Progenitor cell of endocrine pancreas (in vitro differentiated cells): ENCODE results near the gene MTFMT. TPM values are rescaled to one million over a fixed set of nuclear protein-coding genes. Genes with fewer than 3 reads are reported as not detected.

Experiments
- DNase-seq: peaks from one replicate; pipeline ENCODE4 v3.0.0; 2021; ENCODE audit warnings: low spot score; ENCODE audit not compliant: unreplicated experiment
- H3K27ac Mint-ChIP-seq: 2 replicates; pipeline ENCODE4 v1.8.0; 2021; ENCODE audit warnings: mild to moderate bottlenecking, moderate library complexity, mixed read lengths
- H3K27me3 Mint-ChIP-seq: 2 replicates; pipeline ENCODE4 v1.8.0; 2021; ENCODE audit warnings: mixed read lengths
- H3K36me3 Mint-ChIP-seq: 2 replicates; pipeline ENCODE4 v1.8.0; 2022; ENCODE audit warnings: mixed read lengths; ENCODE audit not compliant: insufficient read depth
- H3K4me1 Mint-ChIP-seq: 2 replicates; pipeline ENCODE4 v1.8.0; 2021; ENCODE audit warnings: low read depth, mixed read lengths
- H3K4me3 Mint-ChIP-seq: 2 replicates; pipeline ENCODE4 v1.8.0; 2021; ENCODE audit warnings: low read depth, mild to moderate bottlenecking, moderate library complexity, mixed read lengths
- H3K9me3 Mint-ChIP-seq: 2 replicates; pipeline ENCODE4 v1.8.0; 2021; ENCODE audit warnings: low read depth, mixed read lengths
- total RNA-seq: library from RNA; stranded (reverse); gene quantifications from 2 replicates; pipeline ENCODE4 v1.2.1, GENCODE V29; 2021
- TF ChIP-seq, protein P1 (sequence below): fragments of 200-600 bp; sonication (generic); IDR thresholded peaks from one replicate; pipeline ENCODE4 v1.5.0; 2021; ENCODE audit warnings: antibody characterized with exemption, mild to moderate bottlenecking; ENCODE audit not compliant: unreplicated experiment

The MTFMT gene
- total RNA-seq, 1 donor from 2014 or later: 19.4 TPM

DNA sequence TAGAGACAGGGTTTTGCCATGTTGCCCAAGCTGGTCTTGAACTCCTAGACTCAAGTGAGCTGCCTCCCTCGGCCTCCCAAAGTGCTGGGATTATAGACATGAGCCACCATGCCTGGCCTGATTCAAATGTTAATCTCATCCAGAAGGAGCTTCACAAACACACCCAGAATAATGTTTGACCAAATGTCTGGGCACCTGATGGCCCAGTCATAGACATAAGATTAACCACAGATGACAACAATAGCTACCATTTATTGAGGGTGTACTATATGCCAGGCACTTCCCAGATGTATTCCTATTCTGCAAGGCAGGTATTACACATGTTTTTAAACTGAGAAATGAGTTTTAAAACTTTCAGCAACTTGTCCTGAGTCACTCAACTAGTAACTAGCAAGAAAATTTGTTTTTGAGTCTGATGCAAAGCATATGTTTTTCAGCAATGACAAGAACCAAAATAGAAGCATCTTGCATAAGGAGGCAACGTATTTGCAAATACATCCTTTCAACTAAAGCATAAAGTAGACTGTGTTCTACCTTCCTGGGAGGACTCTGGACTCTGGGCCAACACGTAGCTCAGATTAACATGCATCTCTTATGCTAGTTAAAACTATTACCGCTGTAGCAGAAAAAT lies 31.6 kb downstream of the MTFMT start:
- H3K27me3 Mint-ChIP-seq: no peaks in the 10 kb centered on the region
- H3K27ac Mint-ChIP-seq: no peak overlapping the region
- H3K4me3 Mint-ChIP-seq: no peak overlapping the region
- TF ChIP-seq, protein P1, sequence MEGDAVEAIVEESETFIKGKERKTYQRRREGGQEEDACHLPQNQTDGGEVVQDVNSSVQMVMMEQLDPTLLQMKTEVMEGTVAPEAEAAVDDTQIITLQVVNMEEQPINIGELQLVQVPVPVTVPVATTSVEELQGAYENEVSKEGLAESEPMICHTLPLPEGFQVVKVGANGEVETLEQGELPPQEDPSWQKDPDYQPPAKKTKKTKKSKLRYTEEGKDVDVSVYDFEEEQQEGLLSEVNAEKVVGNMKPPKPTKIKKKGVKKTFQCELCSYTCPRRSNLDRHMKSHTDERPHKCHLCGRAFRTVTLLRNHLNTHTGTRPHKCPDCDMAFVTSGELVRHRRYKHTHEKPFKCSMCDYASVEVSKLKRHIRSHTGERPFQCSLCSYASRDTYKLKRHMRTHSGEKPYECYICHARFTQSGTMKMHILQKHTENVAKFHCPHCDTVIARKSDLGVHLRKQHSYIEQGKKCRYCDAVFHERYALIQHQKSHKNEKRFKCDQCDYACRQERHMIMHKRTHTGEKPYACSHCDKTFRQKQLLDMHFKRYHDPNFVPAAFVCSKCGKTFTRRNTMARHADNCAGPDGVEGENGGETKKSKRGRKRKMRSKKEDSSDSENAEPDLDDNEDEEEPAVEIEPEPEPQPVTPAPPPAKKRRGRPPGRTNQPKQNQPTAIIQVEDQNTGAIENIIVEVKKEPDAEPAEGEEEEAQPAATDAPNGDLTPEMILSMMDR: no peak
- DNase-seq: no peak
- H3K4me1 Mint-ChIP-seq: no peaks in the 10 kb centered on the region
- no peaks in the 10 kb centered on the region for H3K9me3 Mint-ChIP-seq
- H3K36me3 Mint-ChIP-seq: peaks cover 1% of the 10 kb centered on the region

DNA sequence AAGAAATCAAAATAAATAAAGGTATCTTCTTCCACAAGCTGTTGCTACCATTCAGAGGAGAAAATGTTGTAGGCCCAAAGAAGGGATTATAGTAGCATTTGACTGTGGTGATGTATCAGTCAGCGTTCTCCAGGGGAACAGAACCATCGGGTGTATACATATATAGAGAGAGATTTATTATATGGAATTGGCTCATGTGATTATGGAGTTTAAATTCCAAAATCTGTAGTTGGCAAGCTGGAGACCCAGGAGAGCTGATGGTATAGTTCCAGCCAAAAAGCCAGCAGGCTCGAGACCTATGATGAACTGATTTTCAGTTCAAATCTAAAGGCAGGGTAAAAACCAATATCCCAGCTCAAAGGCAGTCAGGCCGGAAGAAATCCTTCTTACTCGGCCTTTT lies 32.4 kb downstream of the MTFMT start:
- H3K9me3 Mint-ChIP-seq: no peaks in the 10 kb centered on the region
- H3K27ac Mint-ChIP-seq: no peak overlapping the region
- H3K36me3 Mint-ChIP-seq: no peaks in the 10 kb centered on the region
- H3K4me1 Mint-ChIP-seq: no peaks in the 10 kb centered on the region
- DNase-seq: no peak
- H3K4me3 Mint-ChIP-seq: no peak overlapping the region
- TF ChIP-seq, protein P1: no peak
- no peaks in the 10 kb centered on the region for H3K27me3 Mint-ChIP-seq

DNA sequence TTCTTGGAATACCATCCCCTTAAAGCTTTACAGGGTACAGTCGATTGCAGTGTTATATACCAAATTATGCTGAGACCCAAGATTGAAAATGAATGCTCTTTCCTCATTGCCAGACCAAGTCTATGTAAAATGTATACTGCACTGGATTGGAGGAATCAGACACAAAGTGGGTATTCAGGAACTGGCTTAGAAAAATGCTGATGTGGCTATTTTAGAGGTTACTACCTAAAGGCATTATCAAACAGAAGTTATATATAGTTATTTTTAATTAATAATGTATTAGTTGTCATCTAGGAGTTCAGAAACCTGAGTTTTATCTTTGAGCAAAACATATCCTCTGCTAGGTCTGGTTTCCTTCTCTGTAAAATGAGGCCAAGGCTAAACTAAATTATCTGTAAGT lies 36.1 kb downstream of the MTFMT start:
- Mint-ChIP-seq H3K27me3 (no peaks in the 10 kb centered on the region), H3K9me3 (no peaks in the 10 kb centered on the region), H3K4me3 (no peak overlapping the region), H3K4me1 (peaks cover 10% of the 10 kb centered on the region), H3K27ac (no peak overlapping the region), H3K36me3 (no peaks in the 10 kb centered on the region)
- no peak for DNase-seq
- TF ChIP-seq, protein P1: no peak

DNA sequence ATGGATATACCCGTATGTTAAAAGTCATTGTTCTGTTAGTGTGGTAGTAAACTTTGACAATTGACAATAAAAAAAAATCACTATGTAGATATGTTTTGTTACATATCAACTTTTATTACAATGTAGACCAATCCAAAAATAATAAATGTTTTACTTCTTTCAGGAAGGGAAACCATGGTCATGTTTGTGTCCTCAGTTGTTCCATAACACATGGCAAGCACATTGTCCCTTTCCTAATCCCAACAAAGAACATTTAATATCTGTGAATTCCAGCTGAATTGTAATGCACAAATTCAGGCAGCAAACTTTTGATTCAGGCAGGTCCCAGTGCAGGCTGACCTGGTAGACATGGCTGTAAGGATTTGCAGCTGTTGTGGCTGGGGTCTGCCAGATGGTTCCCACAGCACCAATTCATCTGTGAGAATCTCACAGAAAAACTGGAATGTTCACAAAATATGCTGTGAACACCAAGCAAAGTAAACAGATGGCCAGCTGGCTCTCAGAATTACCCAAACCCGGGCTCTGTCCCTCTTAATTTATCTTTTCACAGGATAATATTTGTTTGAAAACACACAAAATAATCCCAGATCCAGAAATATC lies 37.8 kb downstream of the MTFMT start:
- Mint-ChIP-seq H3K4me3 (no peak overlapping the region), H3K9me3 (no peaks in the 10 kb centered on the region), H3K4me1 (peaks cover 18% of the 10 kb centered on the region), H3K36me3 (peaks cover 5% of the 10 kb centered on the region), H3K27ac (no peak overlapping the region), H3K27me3 (no peaks in the 10 kb centered on the region)
- TF ChIP-seq, protein P1: no peak
- no peak for DNase-seq

DNA sequence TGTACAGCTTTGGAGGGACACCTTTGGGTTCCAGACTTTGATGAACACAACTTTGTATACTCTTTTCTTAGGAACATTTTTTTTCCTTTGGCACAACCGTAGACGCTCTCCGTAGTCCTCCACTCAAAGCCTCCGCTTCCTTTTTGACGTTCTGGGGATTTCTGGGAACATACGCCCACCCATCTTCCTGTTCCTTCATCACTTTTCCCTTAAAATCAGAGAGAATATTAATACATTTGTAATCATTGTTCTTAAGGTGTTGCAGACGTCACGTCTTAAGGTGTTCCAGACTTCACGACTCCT lies 39.3 kb downstream of the MTFMT start:
- peaks cover 8% of the 10 kb centered on the region for H3K36me3 Mint-ChIP-seq
- no peaks in the 10 kb centered on the region for H3K9me3 Mint-ChIP-seq
- H3K27ac Mint-ChIP-seq: peak overlapping the region; percentile 95
- TF ChIP-seq, protein P1: no peak
- DNase-seq: no peak
- peaks cover 19% of the 10 kb centered on the region for H3K4me1 Mint-ChIP-seq
- H3K4me3 Mint-ChIP-seq: peak overlapping the region; percentile 98
- no peaks in the 10 kb centered on the region for H3K27me3 Mint-ChIP-seq
